Dermis blood vessel endothelial cell (primary cell): Measurements from ENCODE around the gene FAHD2B. TPM values are rescaled to one million over a fixed set of nuclear protein-coding genes. Genes with fewer than 3 reads are reported as not detected.
"Not testable (repeated sequence)": the region's sequence is repeated elsewhere in the genome, so short reads cannot be mapped to it uniquely, and the experiment has no call there.

Experiments used
- DNase-seq: peaks from one replicate; pipeline ENCODE4 v3.0.0; 2010
- total RNA-seq: library from RNA; depleted of rRNA; stranded (reverse); fragments of >200 nt; gene quantifications from 2 replicates; pipeline ENCODE4 v1.2.3, GENCODE V29; 2014

FAHD2B gene
- total RNA-seq, 1 donor from 2014 or later, result 5.3 TPM

- no peak for DNase-seq
Observed at GRCh38 chr2:97067279-97068004, 27.2 kb downstream of the FAHD2B start.

- not testable (repeated sequence) for DNase-seq
Observed at GRCh38 chr2:97066030-97066429, 28.7 kb downstream of the FAHD2B start.

GRCh38 chr2:97062020-97062419 lies 32.7 kb downstream of the FAHD2B start:
- not testable (repeated sequence) for DNase-seq

GRCh38 chr2:97059782-97060181 lies 34.9 kb downstream of the FAHD2B start:
- DNase-seq, result not testable (repeated sequence)

- not testable (repeated sequence) for DNase-seq
Observed at GRCh38 chr2:97056150-97056549, 38.5 kb downstream of the FAHD2B start.

GRCh38 chr2:97050032-97050431 lies 44.6 kb downstream of the FAHD2B start:
- not testable (repeated sequence) for DNase-seq

GRCh38 chr2:97048448-97048847 lies 46.2 kb downstream of the FAHD2B start:
- DNase-seq, result not testable (repeated sequence)

GRCh38 chr2:97046676-97047075 lies 48.0 kb downstream of the FAHD2B start:
- not testable (repeated sequence) for DNase-seq

- DNase-seq, result not testable (repeated sequence)
Observed at GRCh38 chr2:97045895-97046499, 48.7 kb downstream of the FAHD2B start.

Other genes starting within 250 kb of the FAHD2B start
- gene ANKRD39, start 236.9 kb downstream of the FAHD2B start, total RNA-seq, result 6.8 and 8.0 TPM in 2 replicates
- 39.7 and 40.3 TPM in 2 replicates for gene SEMA4C, start 224.8 kb downstream of the FAHD2B start, total RNA-seq
- not detected in 2 replicates for gene FAM178B, start 108.3 kb downstream of the FAHD2B start, total RNA-seq
- gene ANKRD36, start 18.3 kb upstream of the FAHD2B start, total RNA-seq, result 56.5 and 61.8 TPM in 2 replicates